ENCODE measurements around the gene ARHGAP27.
A peak's percentile ranks its signal among the peaks of the same experiment; 100 is the strongest.
"Not testable (repeated sequence)": the region's sequence is repeated elsewhere in the genome, so short reads cannot be mapped to it uniquely, and the experiment has no call there.

Gene ARHGAP27

GRCh38 chr17:45445901-45446743 is 13.5 kb upstream of the ARHGAP27 start:
- peak; percentile 24 for DNase-seq

GRCh38 chr17:45444856-45445820 is 12.5 kb upstream of the ARHGAP27 start:
- DNase-seq, result not testable (repeated sequence)

- not testable (repeated sequence) for DNase-seq
Measured at GRCh38 chr17:45444301-45444700, 11.6 kb upstream of the ARHGAP27 start.

GRCh38 chr17:45443371-45444260 is 10.9 kb upstream of the ARHGAP27 start:
- not testable (repeated sequence) for DNase-seq

GRCh38 chr17:45441526-45442310 is 9.0 kb upstream of the ARHGAP27 start:
- DNase-seq, result no peak

- DNase-seq, result not testable (repeated sequence)
Measured at GRCh38 chr17:45440839-45441515, 8.3 kb upstream of the ARHGAP27 start.

- DNase-seq, result no peak
Measured at GRCh38 chr17:45440161-45440778, 7.6 kb upstream of the ARHGAP27 start.

GRCh38 chr17:45438931-45439610 is 6.4 kb upstream of the ARHGAP27 start:
- DNase-seq, result no peak

GRCh38 chr17:45437465-45438283 is 5.0 kb upstream of the ARHGAP27 start:
- DNase-seq, result no peak

GRCh38 chr17:45436625-45437464 is 4.2 kb upstream of the ARHGAP27 start:
- DNase-seq, result no peak

GRCh38 chr17:45436161-45436560 is 3.5 kb upstream of the ARHGAP27 start:
- DNase-seq, result no peak

GRCh38 chr17:45435481-45435880 is 2.8 kb upstream of the ARHGAP27 start:
- DNase-seq, result no peak

GRCh38 chr17:45433159-45433535 is 477 bp upstream of the ARHGAP27 start:
- DNase-seq, result no peak

- DNase-seq, result peak; percentile 79
Measured at GRCh38 chr17:45431531-45432404, 902 bp downstream of the ARHGAP27 start.

GRCh38 chr17:45430738-45431530 is 1.7 kb downstream of the ARHGAP27 start:
- peak; percentile 30 for DNase-seq
